AML-193 (cell line): ENCODE data around the gene RNF40.
"Not testable (repeated sequence)": the region's sequence is repeated elsewhere in the genome, so short reads cannot be mapped to it uniquely, and the experiment has no call there.

Source experiments
- DNase-seq, 2 experiments: peaks; one replicate each; lab custom pipeline; 2025; lab: John Stamatoyannopoulos, UW

Gene RNF40

GRCh38 chr16:30820952-30821421, 58.9 kb downstream of the RNF40 start:
- no peak for DNase-seq

DNA sequence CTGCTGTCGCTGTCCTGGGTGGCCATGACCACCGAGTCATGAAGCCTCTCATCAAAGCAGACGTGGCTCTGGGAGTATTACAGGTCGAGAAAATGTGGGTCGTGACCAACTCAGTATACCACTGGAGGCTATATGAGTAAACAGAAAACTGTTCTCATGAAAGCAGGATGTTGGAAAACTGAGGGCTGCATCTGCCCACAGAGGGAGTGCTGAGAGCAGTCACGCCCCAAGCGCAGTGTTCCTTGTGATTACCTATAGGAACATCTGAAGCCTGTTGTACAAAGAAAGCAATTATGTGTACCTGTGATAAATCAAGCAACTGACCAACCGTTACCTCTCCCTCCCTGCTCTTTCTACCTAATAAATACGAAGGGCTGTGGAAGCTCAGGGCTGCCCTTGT, 59.3 kb downstream of the RNF40 start:
- not testable (repeated sequence) for DNase-seq

DNA sequence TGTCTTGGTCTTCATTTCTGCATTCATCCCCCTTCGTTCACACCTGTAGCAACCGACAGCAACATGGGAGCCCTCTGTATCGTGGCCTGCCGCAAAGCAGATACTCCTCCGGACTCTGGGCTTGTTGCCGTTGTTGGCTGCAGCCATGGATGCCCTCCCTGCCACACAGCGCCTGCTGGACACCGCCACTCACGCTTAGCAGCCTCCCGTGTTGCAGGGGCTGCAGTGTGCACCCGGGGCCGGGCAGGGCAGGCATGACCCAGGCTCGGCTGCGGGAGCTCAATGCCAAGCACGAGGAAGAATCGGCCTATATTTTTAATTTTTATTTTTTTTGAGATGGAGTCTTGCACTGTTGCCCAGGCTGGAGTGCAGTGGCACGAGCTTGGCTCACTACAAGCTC, 59.8 kb downstream of the RNF40 start:
- no peak for DNase-seq
